HUES6 (cell line): ENCODE data around the gene EML6.

Source experiments
- H3K27ac ChIP-seq: 2 replicates; pipeline ENCODE4 v1.7.0; 2013; ENCODE audit warnings: low read depth, mild to moderate bottlenecking, low read length, inconsistent platforms
- H3K27me3 ChIP-seq: 2 replicates; pipeline ENCODE4 v1.6.1; 2013; ENCODE audit warnings: low read length; ENCODE audit not compliant: control insufficient read depth, insufficient read depth
- H3K36me3 ChIP-seq: 2 replicates; pipeline ENCODE4 v1.6.1; 2013; ENCODE audit warnings: low read length; ENCODE audit not compliant: control insufficient read depth, insufficient read depth
- H3K4me1 ChIP-seq: 2 replicates; pipeline ENCODE4 v1.6.1; 2013; ENCODE audit warnings: low read length; ENCODE audit not compliant: control insufficient read depth, insufficient read depth
- H3K4me3 ChIP-seq: 2 replicates; pipeline ENCODE4 v1.5.1; 2013; ENCODE audit warnings: low read depth, low read length
- H3K9ac ChIP-seq: one replicate; pipeline ENCODE4 v1.6.1; 2013; ENCODE audit warnings: mild to moderate bottlenecking, low read length
- H3K9me3 ChIP-seq: 2 replicates; pipeline ENCODE4 v1.6.1; 2013; ENCODE audit warnings: low read depth, low read length; ENCODE audit not compliant: control insufficient read depth, insufficient read depth

The EML6 gene

GRCh38 chr2:54725343-54726099 lies 2.1 kb downstream of the EML6 start:
- no peaks in the 10 kb centered on the region for H3K4me1 ChIP-seq

DNA sequence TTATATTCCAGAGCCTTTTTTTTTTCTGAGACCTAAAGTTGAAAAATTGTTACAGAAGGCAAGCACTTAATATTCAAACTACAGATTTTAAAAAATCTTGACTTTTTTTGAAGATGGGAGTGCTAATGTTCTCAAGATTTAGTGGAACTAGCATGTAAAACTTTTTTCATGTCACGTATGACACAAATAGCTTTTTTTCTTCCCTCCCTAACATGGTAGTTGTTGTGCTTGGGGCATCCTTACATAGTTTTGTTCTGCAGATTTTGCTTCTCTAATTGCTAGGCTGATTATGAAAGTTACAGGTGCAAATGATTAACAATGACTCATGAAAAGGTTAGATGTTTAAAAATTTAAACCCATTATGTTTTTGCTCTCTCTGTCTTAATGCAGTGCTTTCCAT lies 3.0 kb downstream of the EML6 start:
- H3K27ac ChIP-seq: no peak overlapping the region
- H3K36me3 ChIP-seq: no peaks in the 10 kb centered on the region
- no peak overlapping the region for H3K9ac ChIP-seq
- H3K4me3 ChIP-seq: no peak overlapping the region
- no peaks in the 10 kb centered on the region for H3K4me1 ChIP-seq
- H3K27me3 ChIP-seq: peaks cover 50% of the 10 kb centered on the region
- no peaks in the 10 kb centered on the region for H3K9me3 ChIP-seq

More at GRCh38 chr2:54725343-54726099, 2.1 kb downstream of the EML6 start:
- Histone ChIP-seq H3K4me3 (peak overlapping the region; percentile 93), H3K36me3 (no peaks in the 10 kb centered on the region), H3K27ac (no peak overlapping the region), H3K9me3 (no peaks in the 10 kb centered on the region), H3K27me3 (peaks cover 50% of the 10 kb centered on the region), H3K9ac (no peak overlapping the region)

DNA sequence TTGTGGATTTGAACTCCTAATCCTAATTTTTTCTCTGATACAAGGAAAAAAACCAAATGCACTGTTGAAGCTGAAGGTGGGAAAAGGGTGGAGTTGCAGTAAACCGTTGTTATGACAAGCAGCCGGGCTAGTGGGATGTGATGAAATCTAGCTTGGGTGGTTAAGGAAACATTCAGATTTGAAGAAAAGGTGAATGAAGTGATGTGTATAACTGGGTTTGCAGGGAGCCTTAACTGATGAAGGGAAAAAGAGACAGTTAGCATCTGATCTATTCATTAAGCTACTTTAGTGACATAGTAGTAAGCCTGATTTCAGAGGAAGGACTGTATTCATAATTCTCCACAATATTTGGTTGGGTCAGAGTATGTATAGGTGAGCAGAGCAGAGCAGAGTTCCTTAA lies 3.5 kb downstream of the EML6 start:
- H3K36me3 ChIP-seq: no peaks in the 10 kb centered on the region
- H3K4me1 ChIP-seq: no peaks in the 10 kb centered on the region
- H3K4me3 ChIP-seq: no peak overlapping the region
- no peaks in the 10 kb centered on the region for H3K9me3 ChIP-seq
- no peak overlapping the region for H3K27ac ChIP-seq
- H3K9ac ChIP-seq: no peak overlapping the region
- peaks cover 50% of the 10 kb centered on the region for H3K27me3 ChIP-seq

GRCh38 chr2:54728669-54729120 lies 5.2 kb downstream of the EML6 start:
- no peak overlapping the region for H3K4me3 ChIP-seq
- H3K9me3 ChIP-seq: no peaks in the 10 kb centered on the region
- H3K9ac ChIP-seq: no peak overlapping the region
- H3K4me1 ChIP-seq: no peaks in the 10 kb centered on the region
- no peak overlapping the region for H3K27ac ChIP-seq
- H3K27me3 ChIP-seq: peaks cover 48% of the 10 kb centered on the region
- H3K36me3 ChIP-seq: no peaks in the 10 kb centered on the region

DNA sequence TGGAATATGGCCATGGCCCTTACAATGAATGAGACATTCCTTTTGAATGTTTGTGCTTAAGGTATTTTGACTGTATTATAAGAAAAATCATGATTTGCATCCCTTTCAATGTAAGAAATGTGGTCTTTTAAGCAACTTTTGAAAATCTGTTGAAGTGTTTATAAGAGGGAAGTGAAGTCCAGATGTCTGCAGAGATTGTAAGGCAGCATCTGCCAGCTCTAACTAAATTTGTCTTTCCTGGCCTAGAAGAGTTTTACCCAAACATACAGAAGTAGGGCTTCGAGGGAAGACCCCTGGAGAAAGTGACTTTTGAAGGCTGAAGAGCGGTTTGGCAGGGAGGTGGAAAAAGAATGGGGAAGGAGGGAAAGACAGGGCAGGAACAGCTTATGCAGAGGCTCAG lies 12.2 kb downstream of the EML6 start:
- no peaks in the 10 kb centered on the region for H3K9me3 ChIP-seq
- no peak overlapping the region for H3K27ac ChIP-seq
- no peak overlapping the region for H3K4me3 ChIP-seq
- no peaks in the 10 kb centered on the region for H3K27me3 ChIP-seq
- H3K9ac ChIP-seq: no peak overlapping the region
- no peaks in the 10 kb centered on the region for H3K4me1 ChIP-seq
- H3K36me3 ChIP-seq: no peaks in the 10 kb centered on the region

- Histone ChIP-seq H3K27me3 (no peaks in the 10 kb centered on the region), H3K4me3 (no peak overlapping the region), H3K4me1 (no peaks in the 10 kb centered on the region), H3K27ac (no peak overlapping the region), H3K9me3 (no peaks in the 10 kb centered on the region), H3K36me3 (no peaks in the 10 kb centered on the region), H3K9ac (no peak overlapping the region)
These were observed 14.8 kb downstream of the EML6 start for GRCh38 chr2:54738281-54738680.

- H3K36me3 ChIP-seq: no peaks in the 10 kb centered on the region
- no peaks in the 10 kb centered on the region for H3K4me1 ChIP-seq
- no peaks in the 10 kb centered on the region for H3K9me3 ChIP-seq
- H3K27me3 ChIP-seq: no peaks in the 10 kb centered on the region
- no peak overlapping the region for H3K4me3 ChIP-seq
- H3K27ac ChIP-seq: no peak overlapping the region
- no peak overlapping the region for H3K9ac ChIP-seq
These were observed 16.9 kb downstream of the EML6 start for GRCh38 chr2:54740333-54740732.

- Histone ChIP-seq H3K9ac (no peak overlapping the region), H3K4me1 (no peaks in the 10 kb centered on the region), H3K36me3 (no peaks in the 10 kb centered on the region)
These were observed 17.8 kb downstream of the EML6 start for GRCh38 chr2:54741250-54741649.

GRCh38 chr2:54750040-54750439 lies 26.6 kb downstream of the EML6 start:
- Histone ChIP-seq H3K4me1 (no peaks in the 10 kb centered on the region), H3K4me3 (no peak overlapping the region), H3K9ac (no peak overlapping the region), H3K36me3 (no peaks in the 10 kb centered on the region), H3K27me3 (no peaks in the 10 kb centered on the region), H3K9me3 (no peaks in the 10 kb centered on the region), H3K27ac (no peak overlapping the region)

More at GRCh38 chr2:54741250-54741649, 17.8 kb downstream of the EML6 start:
- Histone ChIP-seq H3K4me3 (no peak overlapping the region), H3K27ac (no peak overlapping the region), H3K27me3 (no peaks in the 10 kb centered on the region), H3K9me3 (no peaks in the 10 kb centered on the region)

GRCh38 chr2:54752439-54752838 lies 29.0 kb downstream of the EML6 start:
- Histone ChIP-seq H3K36me3 (no peaks in the 10 kb centered on the region), H3K9ac (no peak overlapping the region), H3K27ac (no peak overlapping the region), H3K9me3 (no peaks in the 10 kb centered on the region), H3K4me1 (peaks cover 3% of the 10 kb centered on the region; the same call in 1 of the 2 replicates), H3K27me3 (no peaks in the 10 kb centered on the region), H3K4me3 (no peak overlapping the region)

GRCh38 chr2:54755641-54756326 lies 32.3 kb downstream of the EML6 start:
- Histone ChIP-seq H3K4me1 (peaks cover 11% of the 10 kb centered on the region; the same call in 1 of the 2 replicates), H3K9me3 (no peaks in the 10 kb centered on the region), H3K27me3 (no peaks in the 10 kb centered on the region), H3K4me3 (no peak overlapping the region), H3K27ac (no peak overlapping the region), H3K36me3 (no peaks in the 10 kb centered on the region), H3K9ac (no peak overlapping the region)
